LNCAP (cell line): ENCODE results near the gene IFT25.

Experiments used
- TF ChIP-seq, protein P1 (sequence below): fragments of 450-650 bp; IDR thresholded peaks from 2 replicates; pipeline ENCODE4 v1.5.1; 2017; ENCODE audit warnings: mild to moderate bottlenecking

The IFT25 gene

DNA sequence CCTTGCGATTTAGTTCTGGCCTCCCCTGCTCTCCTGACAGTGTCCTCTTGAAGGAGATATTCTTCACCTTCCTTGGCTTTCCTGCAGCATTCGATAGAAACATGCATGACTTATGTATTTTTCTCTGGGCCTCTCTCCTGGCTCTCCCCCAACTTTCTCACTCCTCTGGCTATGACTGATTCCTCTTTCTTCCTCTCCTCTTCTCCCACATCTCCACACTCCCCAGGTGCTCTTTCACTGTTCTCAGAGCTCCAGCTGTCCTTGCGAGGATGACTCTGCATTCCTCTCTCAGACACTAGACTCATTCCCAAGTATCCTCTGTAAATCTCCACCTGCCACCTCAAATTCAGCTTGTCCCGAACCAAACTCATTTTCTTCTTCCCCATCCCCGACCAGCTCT is 18.6 kb upstream of the IFT25 start:
- TF ChIP-seq, protein P1, sequence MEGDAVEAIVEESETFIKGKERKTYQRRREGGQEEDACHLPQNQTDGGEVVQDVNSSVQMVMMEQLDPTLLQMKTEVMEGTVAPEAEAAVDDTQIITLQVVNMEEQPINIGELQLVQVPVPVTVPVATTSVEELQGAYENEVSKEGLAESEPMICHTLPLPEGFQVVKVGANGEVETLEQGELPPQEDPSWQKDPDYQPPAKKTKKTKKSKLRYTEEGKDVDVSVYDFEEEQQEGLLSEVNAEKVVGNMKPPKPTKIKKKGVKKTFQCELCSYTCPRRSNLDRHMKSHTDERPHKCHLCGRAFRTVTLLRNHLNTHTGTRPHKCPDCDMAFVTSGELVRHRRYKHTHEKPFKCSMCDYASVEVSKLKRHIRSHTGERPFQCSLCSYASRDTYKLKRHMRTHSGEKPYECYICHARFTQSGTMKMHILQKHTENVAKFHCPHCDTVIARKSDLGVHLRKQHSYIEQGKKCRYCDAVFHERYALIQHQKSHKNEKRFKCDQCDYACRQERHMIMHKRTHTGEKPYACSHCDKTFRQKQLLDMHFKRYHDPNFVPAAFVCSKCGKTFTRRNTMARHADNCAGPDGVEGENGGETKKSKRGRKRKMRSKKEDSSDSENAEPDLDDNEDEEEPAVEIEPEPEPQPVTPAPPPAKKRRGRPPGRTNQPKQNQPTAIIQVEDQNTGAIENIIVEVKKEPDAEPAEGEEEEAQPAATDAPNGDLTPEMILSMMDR = no peak

DNA sequence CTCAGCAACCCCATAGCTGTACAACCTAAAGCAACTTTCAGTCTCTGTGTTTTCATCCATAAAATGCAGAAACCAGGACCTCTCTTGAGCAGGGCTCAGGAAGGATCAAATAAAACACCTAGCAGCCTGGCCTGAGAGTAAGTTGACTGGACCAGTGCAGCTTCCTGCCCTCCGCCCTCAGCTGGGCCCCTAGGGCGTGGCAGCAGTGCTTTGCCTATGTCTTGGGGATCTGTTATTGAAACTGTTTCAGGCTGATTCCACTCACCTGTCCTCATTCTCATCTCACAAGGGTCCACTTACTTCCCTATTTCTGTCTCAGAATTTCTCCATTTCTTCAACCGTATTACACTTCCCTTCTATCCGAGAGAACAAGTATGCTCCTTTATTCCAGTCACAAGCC is 18.0 kb upstream of the IFT25 start:
- TF ChIP-seq, protein P1 = no peak

DNA sequence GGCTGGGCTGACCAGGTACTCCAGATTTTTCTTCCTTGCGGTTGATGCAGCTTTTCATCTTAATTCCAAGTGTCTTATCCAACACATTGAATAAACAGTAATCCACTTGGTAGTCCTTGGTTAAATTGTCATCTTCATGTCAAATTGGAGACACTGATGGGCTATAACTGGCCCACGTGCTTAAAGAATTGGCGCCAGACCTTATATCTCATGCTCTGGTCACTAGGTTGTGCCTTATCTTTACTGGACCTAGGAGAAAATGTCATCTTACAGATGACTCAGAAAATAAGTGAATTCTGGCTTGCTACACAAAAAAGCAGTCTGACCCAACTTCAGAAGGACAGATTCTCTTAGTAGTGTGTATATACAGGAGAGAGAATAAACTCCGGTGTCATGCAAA is 16.9 kb upstream of the IFT25 start:
- TF ChIP-seq, protein P1 = no peak

DNA sequence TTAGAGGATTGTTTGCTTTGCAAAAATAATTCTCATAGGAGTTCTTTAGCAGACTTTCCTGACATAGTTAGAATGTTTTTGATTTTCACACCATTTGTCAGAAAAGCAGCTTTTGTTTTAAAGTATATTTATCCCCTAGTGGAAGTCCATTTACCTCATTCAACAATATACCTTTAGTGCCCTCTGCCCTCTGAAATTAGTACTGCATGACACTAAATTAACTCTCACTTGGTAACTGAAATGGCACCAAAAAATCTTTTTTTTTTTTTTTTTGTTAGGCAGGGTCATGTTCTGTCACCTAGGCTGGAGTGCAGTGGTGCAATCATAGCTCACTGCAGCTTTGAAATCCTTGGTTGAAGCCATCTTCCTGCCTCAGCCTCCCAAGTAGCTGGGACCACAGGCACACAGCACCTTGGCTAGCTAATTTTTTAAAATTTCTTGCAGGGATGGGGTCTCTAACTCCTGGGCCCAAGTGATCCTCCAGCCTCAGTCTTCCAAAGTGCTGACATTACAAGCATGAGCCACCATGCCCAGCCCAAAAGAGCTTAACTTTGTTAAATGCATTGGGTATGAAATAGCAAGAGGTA is 14.3 kb upstream of the IFT25 start:
- TF ChIP-seq, protein P1 = peak; percentile 75

DNA sequence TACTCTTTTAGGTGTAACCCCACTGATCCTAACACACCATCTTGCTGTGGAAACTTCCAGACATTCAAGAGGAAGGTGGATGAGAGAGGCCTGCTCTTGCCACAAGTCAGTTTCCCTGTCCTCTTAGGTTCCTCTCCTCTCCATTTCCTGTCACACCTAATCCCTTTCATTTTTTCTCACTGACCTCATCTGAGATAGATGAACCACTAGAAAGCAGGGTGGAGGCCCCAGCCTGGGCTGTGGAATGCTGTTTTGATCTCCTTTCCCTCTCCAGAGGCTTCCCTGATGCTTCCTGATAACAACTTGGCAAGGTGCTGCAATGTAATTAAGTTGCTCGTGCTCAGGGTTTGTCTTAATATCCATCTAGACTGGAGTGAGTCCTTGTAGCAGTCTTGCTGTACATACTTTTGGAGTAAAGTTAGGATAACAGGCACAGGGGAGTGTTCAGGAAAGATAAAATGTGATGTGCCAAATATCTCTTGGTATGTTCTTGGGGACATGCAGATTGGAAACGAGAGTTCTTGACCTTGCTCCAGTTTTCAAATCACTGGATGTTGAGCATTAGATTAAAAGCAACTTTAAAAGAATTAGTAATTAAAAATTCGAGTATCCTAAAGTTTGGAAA is 11.8 kb upstream of the IFT25 start:
- TF ChIP-seq, protein P1 = no peak

DNA sequence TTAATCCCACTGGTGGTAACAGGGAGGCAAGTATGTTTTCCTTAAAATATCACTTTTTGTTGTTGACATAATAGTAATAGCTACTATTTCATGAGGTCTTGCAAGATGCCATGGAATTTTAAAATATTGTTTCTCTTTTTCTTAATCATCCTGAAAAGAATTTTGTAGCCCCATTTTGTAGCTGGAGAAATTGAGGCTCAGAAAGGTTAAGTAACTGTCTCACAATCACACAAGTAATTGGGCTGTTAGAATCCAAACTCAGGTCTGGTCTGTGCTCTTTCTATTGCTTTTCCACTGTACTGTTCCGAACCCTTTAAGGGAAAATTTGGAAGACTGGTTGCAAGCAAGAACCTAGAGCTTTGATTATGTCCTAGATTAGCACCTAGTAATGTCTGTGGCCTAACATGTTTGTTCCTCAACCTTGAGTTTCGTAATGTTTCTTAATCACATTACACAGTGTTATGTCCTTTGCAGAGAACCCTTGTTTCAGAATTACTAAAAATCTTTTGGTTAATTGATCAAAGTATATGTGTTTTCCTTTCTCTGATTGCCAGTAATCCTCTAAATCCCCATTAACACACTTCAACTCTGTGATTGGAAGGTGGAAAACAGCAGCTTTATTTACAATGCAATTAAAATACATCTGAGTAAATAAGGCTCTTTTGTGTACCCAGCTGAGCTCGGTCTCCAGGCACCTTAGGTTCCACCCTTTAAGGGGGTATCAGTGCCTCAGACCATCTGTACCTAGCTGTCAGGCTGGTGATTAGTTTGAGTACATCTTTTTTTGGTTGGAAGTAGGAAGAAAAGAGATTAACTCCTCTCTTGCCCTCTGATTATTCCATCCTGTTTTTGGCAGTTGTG is 11.0 kb upstream of the IFT25 start:
- TF ChIP-seq, protein P1 = no peak

DNA sequence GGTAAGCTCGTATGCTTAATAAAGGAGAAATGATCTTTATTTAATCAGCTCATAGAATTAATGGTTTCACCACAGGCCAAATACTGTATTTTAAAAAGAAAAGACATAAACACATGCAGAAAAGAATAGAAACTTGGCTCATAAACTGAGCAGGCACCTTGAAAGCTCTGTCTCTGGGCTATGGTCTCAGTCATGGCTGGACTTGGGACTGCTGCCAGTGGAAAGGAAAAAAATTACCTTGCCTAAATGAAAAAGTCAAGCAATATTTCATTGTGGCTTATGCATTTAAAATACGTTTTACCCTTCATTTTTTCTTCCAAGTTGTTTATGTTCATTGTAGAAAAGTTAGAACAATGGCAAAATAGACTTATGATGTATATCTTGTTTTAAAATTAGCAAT is 8.6 kb upstream of the IFT25 start:
- TF ChIP-seq, protein P1 = no peak
